GM12878 (cell line): ENCODE data around the gene OR6C68. TPM values are rescaled to one million over a fixed set of nuclear protein-coding genes. Genes with fewer than 3 reads are reported as not detected.

Source experiments
- ATAC-seq: fragments of 200-7000 bp; cut with Tn5 transposase; 3 replicates; pipeline ENCODE4 v1.9.1; 2020; ENCODE audit warnings: mild to moderate bottlenecking, moderate library complexity
- BruUV-seq: library from RNA; stranded (reverse); fragments of 400-500 nt; replicated peaks from 2 replicates; lab custom pipeline; 2021; lab: Mats Ljungman, UMichigan
- CTCF ChIA-PET: fragments of 300-600 bp; sonication (Branson Sonifier 250); formaldehyde crosslinking; extraction: SDS; loops from one replicate; lab custom pipeline; 2021; ENCODE audit warnings: inconsistent platforms; lab: Yijun Ruan, JAX
- POLR2A ChIA-PET: fragments of 350-600 bp; formaldehyde crosslinking; extraction: SDS; loops from one replicate; lab custom pipeline; 2021; ENCODE audit warnings: inconsistent platforms; lab: Charles Lee
- RAD21 ChIA-PET: fragments of 300-600 bp; sonication (Branson Sonifier 250); formaldehyde crosslinking; loops from one replicate; lab custom pipeline; 2023; ENCODE audit warnings: antibody characterized with exemption; ENCODE audit not compliant: unreplicated experiment; lab: Charles Lee
- SMC1A ChIA-PET: fragments of 300-600 bp; sonication (Branson Sonifier 250); formaldehyde crosslinking; loops from one replicate; lab custom pipeline; 2023; ENCODE audit not compliant: unreplicated experiment, uncharacterized antibody; lab: Charles Lee
- DNase-seq: peaks from one replicate; pipeline ENCODE4 v3.0.0-alpha.2; 2011; ENCODE audit warnings: low read depth, low spot score
- FAIRE-seq: peaks from 3 replicates; lab custom pipeline; 2011; peaks lifted over from hg19 to GRCh38; lab: Jason Lieb, UNC
- H2AFZ ChIP-seq: 2 replicates; pipeline ENCODE4 v1.6.0; 2011; ENCODE audit warnings: low read depth, low read length, control low read depth; ENCODE audit not compliant: control insufficient read depth
- H3K27ac ChIP-seq: 2 replicates; pipeline ENCODE4 v1.5.1; 2011; ENCODE audit warnings: control low read depth; ENCODE audit not compliant: control insufficient read depth, insufficient read depth
- H3K27me3 ChIP-seq, 2 experiments: replicated peaks in 1 of 2; 2 replicates each; pipeline versions ENCODE4 v1.6.0 to v1.6.1; 2011; ENCODE audit warnings: low read length in 1 of 2; ENCODE audit not compliant: control insufficient read depth in 2 of 2, insufficient read depth in 2 of 2
- H3K36me3 ChIP-seq, 2 experiments: 2 replicates each; pipeline ENCODE4 v1.5.1; 2011; ENCODE audit warnings: low read length in 1 of 2; ENCODE audit not compliant: control insufficient read depth in 2 of 2, insufficient read depth in 2 of 2
- H3K4me1 ChIP-seq: 2 replicates; pipeline ENCODE4 v1.6.1; 2011; ENCODE audit warnings: mild to moderate bottlenecking, low read length, moderate library complexity, mixed read lengths; ENCODE audit not compliant: control insufficient read depth, insufficient read depth
- H3K4me2 ChIP-seq: 2 replicates; pipeline ENCODE4 v1.6.0; 2011; ENCODE audit warnings: control low read depth; ENCODE audit not compliant: control insufficient read depth, insufficient read depth
- H3K4me3 ChIP-seq: fragments of 200-600 bp; sonication (generic); 2 replicates; pipeline ENCODE4 v1.5.1; 2016
- H3K79me2 ChIP-seq: 2 replicates; pipeline ENCODE4 v1.6.0; 2011; ENCODE audit warnings: low read length; ENCODE audit not compliant: control insufficient read depth, insufficient read depth
- H3K9ac ChIP-seq: 2 replicates; pipeline ENCODE4 v1.8.0; 2011; ENCODE audit warnings: low read length, control low read depth, mixed read lengths; ENCODE audit not compliant: control insufficient read depth, insufficient read depth
- H3K9me3 ChIP-seq: replicated peaks from 3 replicates; pipeline ENCODE4 v1.5.1; 2011; ENCODE audit warnings: mild to moderate bottlenecking, low read length; ENCODE audit not compliant: control insufficient read depth, insufficient read depth
- H4K20me1 ChIP-seq: 2 replicates; pipeline ENCODE4 v1.6.0; 2011; ENCODE audit not compliant: control insufficient read depth, insufficient read depth
- ATF7 ChIP-seq: fragments of 450-650 bp; IDR thresholded peaks from 2 replicates; pipeline ENCODE4 v1.6.1; 2016; ENCODE audit warnings: low read depth, mild to moderate bottlenecking
- BMI1 ChIP-seq: fragments of 450-650 bp; IDR thresholded peaks from 2 replicates; pipeline ENCODE4 v1.6.1; 2016; ENCODE audit warnings: mild to moderate bottlenecking, moderate library complexity, borderline replicate concordance
- CHD1 ChIP-seq: IDR thresholded peaks from 2 replicates; pipeline ENCODE4 v1.6.1; 2012; ENCODE audit warnings: low read depth, low read length, improper control_type of control experiment
- MTA3 ChIP-seq: IDR thresholded peaks from 2 replicates; pipeline ENCODE4 v1.6.1; 2012; ENCODE audit warnings: low read length, inconsistent platforms, borderline replicate concordance
- MYC ChIP-seq: IDR thresholded peaks from 2 replicates; pipeline ENCODE4 v1.6.1; 2011; ENCODE audit warnings: mild to moderate bottlenecking, low read length, moderate library complexity, inconsistent platforms; ENCODE audit not compliant: insufficient read depth, insufficient replicate concordance, insufficient read length, severe bottlenecking
- PML ChIP-seq: IDR thresholded peaks from 2 replicates; pipeline ENCODE4 v1.6.1; 2012; ENCODE audit warnings: low read length, inconsistent platforms
- RAD21 ChIP-seq: IDR thresholded peaks from 2 replicates; pipeline ENCODE4 v1.6.1; 2011; ENCODE audit warnings: mild to moderate bottlenecking, low read depth, low read length, moderate library complexity; ENCODE audit not compliant: insufficient read depth
- ZBED1 ChIP-seq: IDR thresholded peaks from 2 replicates; pipeline ENCODE4 v1.6.1; 2016; ENCODE audit warnings: borderline replicate concordance
- WGBS: methylation state at CpG from one replicate; pipeline ENCODE4 v1.1.6; 2016; ENCODE audit warnings: low lambda C conversion rate; ENCODE audit not compliant: insufficient replicate concordance, insufficient coverage; ENCODE audit errors: missing lambda C conversion rate; 5-methylcytosine and 5-hydroxymethylcytosine counted together
- in situ Hi-C: fragments of 300-500 bp; cut with MboI; formaldehyde crosslinking; loops from 9 replicates; pipeline ENCODE4 v1.14.3; 2018; ENCODE audit warnings: mixed read lengths
- intact Hi-C: fragments of 100-400 bp; cut with micrococcal nuclease; formaldehyde crosslinking; loops from one replicate; pipeline ENCODE4 v1.14.2; 2022; ENCODE audit not compliant: unreplicated experiment
- polyA plus RNA-seq, 11 experiments: library from polyadenylated mRNA; depleted of rRNA in 4 of 11; unstranded in 6 of 11; stranded (reverse) in 5 of 11; fragments of >200 nt; fragmentation: Nextera tagmentation in 4 of 11; fragmentation: Illumina TruSeq in 1 of 11; extraction: Ambion mirVana in 4 of 11; extraction: Trizol in 1 of 11; gene quantifications; 1 replicate in 1 of 11; 2 replicates in 10 of 11; pipeline versions ENCODE4 v1.2.1 to v1.2.3, GENCODE V29; 2011 to 2016; ENCODE audit warnings: inconsistent platforms in 2 of 11, missing spikeins in 2 of 11, low read depth in 1 of 11
- total RNA-seq, 4 experiments: library from RNA; depleted of rRNA in 3 of 4; stranded (reverse); fragments of >200 nt in 3 of 4; fragmentation: Illumina TruSeq in 1 of 4; extraction: Trizol in 1 of 4; gene quantifications; 2 replicates each; pipeline versions ENCODE4 v1.2.1 to v1.2.3, GENCODE V29; 2013 to 2021
- TF ChIP-seq, protein P1 (sequence below): IDR thresholded peaks from 2 replicates; pipeline ENCODE4 v1.6.1; 2012; ENCODE audit warnings: low read depth, low read length, improper control_type of control experiment
- TF ChIP-seq, protein P2 (sequence below), 3 experiments: IDR thresholded peaks in 2 of 3; conservative IDR thresholded peaks in 1 of 3; 2 replicates each; pipeline ENCODE4 v1.5.1; 2011; ENCODE audit warnings: low read depth in 3 of 3, low read length in 3 of 3, mild to moderate bottlenecking in 3 of 3, control low read depth in 2 of 3, moderate library complexity in 2 of 3, inconsistent platforms in 1 of 3, mixed read lengths in 1 of 3; ENCODE audit not compliant: control insufficient read depth in 2 of 3, insufficient read depth in 1 of 3; ENCODE audit errors: extremely low read depth in 1 of 3

The OR6C68 gene
- total and polyA plus RNA-seq, 10 of the 15 experiments (the other 5 are each of a cell fraction or from before 2014, with no cell fraction given) = 0.10 TPM; not detected in 9

DNA sequence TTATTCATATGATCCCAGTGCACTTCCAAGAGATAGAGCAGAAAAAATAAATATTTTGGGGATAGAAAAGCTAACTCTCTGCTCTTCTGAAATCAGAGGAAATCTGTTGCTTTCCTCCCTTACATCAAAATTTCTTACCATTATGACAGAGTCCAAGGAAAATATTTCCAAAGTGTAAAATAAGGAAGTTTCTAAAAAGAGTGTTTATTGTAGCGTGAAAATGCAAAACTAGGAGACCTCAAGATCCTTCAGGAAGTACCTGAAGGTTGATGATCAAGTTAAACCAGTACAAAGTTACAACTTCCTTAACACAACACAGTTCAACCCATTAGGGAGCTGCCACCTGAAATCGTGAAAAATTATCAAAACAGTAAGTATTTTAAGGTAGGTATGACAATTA is 48.4 kb upstream of the OR6C68 start, which contains the start of gene OR6C2:
Gene OR6C2, plus strand, starts transcription at position 301 of the 400 bp plus-strand sequence. CDS start 8,138 bp downstream, outside the sequence.
- Histone ChIP-seq H3K4me1 (no peaks in the 10 kb centered on the region), H3K27me3 (no peaks in the 10 kb centered on the region), H3K9ac (no peak within 1 kb of the TSS), H3K9me3 (no peaks in the 10 kb centered on the region), H3K79me2 (no peaks in the 10 kb centered on the region), H2AFZ (no peak within 1 kb of the TSS), H3K4me2 (no peak within 1 kb of the TSS), H3K27ac (no peak within 1 kb of the TSS), H4K20me1 (no peaks in the 10 kb centered on the region), H3K4me3 (no peak within 1 kb of the TSS), H3K36me3 (no peaks in the 10 kb centered on the region)
- CTCF ChIA-PET = interaction anchor here (1.1 kb wide), 1 partner anchor 15 kb away, joined by 3 read pairs; no protein-coding TSS in a partner anchor
- SMC1A ChIA-PET = no interaction called here
- FAIRE-seq (no peak), DNase-seq (no peak), ATAC-seq (no peak)
- POLR2A ChIA-PET = no interaction called here
- TF ChIP-seq MYC (no peak), MTA3 (no peak), CHD1 (no peak), PML (no peak), ZBED1 (no peak), ATF7 (no peak), BMI1 (no peak), RAD21 (no peak)
- TF ChIP-seq, protein P1, sequence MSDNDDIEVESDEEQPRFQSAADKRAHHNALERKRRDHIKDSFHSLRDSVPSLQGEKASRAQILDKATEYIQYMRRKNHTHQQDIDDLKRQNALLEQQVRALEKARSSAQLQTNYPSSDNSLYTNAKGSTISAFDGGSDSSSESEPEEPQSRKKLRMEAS = no peak
- TF ChIP-seq, protein P2, sequence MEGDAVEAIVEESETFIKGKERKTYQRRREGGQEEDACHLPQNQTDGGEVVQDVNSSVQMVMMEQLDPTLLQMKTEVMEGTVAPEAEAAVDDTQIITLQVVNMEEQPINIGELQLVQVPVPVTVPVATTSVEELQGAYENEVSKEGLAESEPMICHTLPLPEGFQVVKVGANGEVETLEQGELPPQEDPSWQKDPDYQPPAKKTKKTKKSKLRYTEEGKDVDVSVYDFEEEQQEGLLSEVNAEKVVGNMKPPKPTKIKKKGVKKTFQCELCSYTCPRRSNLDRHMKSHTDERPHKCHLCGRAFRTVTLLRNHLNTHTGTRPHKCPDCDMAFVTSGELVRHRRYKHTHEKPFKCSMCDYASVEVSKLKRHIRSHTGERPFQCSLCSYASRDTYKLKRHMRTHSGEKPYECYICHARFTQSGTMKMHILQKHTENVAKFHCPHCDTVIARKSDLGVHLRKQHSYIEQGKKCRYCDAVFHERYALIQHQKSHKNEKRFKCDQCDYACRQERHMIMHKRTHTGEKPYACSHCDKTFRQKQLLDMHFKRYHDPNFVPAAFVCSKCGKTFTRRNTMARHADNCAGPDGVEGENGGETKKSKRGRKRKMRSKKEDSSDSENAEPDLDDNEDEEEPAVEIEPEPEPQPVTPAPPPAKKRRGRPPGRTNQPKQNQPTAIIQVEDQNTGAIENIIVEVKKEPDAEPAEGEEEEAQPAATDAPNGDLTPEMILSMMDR (IDR thresholded peaks at IDR 0.05 in 2 of 3, conservative IDR thresholded peaks at IDR 0.05 in 1 of 3; ENCODE audit: control insufficient read depth in 2 of 3, extremely low read depth in 1 of 3, insufficient read depth in 1 of 3, low read depth in 3 of 3, low read length in 3 of 3) = no peak
- no TSS peak for BruUV-seq
- RAD21 ChIA-PET = no interaction called here
- in situ Hi-C loops (no loop called here), intact Hi-C loops (no loop called here)
- WGBS = 0% methylated on average over 2 of the region's 2 CpGs
